ENCODE results near the gene SIGLECL1.

The SIGLECL1 gene

DNA sequence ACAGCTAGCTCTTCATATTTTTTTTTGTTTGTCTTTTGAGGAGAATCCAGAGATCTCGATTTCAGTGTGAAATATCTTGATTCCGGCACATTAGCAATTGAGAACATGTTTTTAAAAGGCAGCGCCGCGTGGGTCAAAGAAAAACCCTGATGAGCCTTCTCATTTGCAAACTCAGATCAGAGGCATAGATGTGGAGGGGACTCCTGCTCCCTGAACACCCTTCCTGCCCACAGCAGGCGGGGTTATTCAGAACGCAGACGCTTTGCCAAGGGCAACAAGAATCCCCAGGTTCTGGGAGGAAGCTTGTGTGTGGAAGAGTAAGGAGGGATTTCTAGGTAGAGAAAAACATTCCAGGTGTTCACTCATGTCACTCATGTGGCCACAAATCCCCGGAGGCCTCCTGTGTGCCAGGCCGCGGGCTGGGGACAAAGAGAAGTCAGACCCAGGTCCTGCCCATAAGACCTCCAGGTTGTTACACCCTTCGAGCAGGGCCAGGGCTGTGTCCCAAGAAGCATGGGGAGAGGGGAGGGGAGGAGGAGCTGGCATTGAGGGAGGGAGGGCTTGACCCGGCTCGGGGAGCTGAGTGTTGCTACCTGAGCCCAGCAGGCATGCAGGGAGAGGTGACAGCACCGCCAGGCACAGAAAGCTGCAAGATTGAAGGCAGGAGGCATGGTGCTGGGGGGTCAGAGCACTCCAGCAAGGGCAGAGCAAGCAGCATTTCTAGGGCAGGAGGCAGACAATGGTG is 44.7 kb downstream of the SIGLECL1 start:
- DNase-seq (ENCODE audit: low read depth) = no peak

GRCh38 chr19:51296336-51297093 is 45.6 kb downstream of the SIGLECL1 start:
- DNase-seq (ENCODE audit: low read depth) = no peak

DNA sequence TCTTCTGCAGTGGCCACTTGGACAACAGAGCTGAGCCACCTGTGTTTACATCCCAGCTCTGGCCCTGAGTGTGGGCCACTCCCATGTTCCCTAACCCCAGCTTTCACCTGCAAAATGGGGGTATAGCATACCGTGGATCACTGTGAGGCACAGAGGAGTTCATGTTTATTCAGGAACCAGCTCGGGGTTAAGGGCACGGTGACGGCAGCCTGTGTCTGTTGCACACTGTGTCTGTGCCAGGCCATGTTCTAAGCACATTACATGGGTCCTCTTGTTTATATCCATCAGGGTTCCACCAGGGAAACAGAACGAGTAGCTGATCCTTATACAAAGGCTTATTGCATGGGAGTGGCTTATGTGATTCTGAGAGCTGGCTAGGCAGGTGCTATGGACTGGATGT is 46.5 kb downstream of the SIGLECL1 start:
- no peak for DNase-seq (ENCODE audit: low read depth)

GRCh38 chr19:51301266-51301665 is 50.4 kb downstream of the SIGLECL1 start:
- DNase-seq (ENCODE audit: low read depth) = no peak

- DNase-seq (ENCODE audit: low read depth) = no peak
Measured at GRCh38 chr19:51305479-51305878, 54.6 kb downstream of the SIGLECL1 start.

GRCh38 chr19:51311351-51312257 is 60.7 kb downstream of the SIGLECL1 start, which contains the start of gene IGLON5:
Gene IGLON5, plus strand, starts transcription at chr19:51311644. Its CDS starts 204 bp downstream, at chr19:51311848.
- DNase-seq (ENCODE audit: low read depth) = no peak

- DNase-seq (ENCODE audit: low read depth) = no peak
Measured at GRCh38 chr19:51316688-51317087, 65.8 kb downstream of the SIGLECL1 start.

GRCh38 chr19:51317376-51317775 is 66.5 kb downstream of the SIGLECL1 start:
- no peak for DNase-seq (ENCODE audit: low read depth)

GRCh38 chr19:51317968-51318367 is 67.1 kb downstream of the SIGLECL1 start:
- no peak for DNase-seq (ENCODE audit: low read depth)

Data from stimulated activated CD8-positive, alpha-beta memory T cell treated with anti-CD3 and anti-CD28 coated beads, Interleukin-4, amount 100 ng/mL, for 24 hours (primary cell).